ENCODE measurements around the gene GKN1.

- no peak for TF ChIP-seq CTCF (IDR thresholded peaks at IDR 0.05)
- no peak for TF ChIP-seq POLR2A (IDR thresholded peaks at IDR 0.05)
Observed at GRCh38 chr2:68951899-68952298, 22.5 kb upstream of the GKN1 start.

Measured in gastroesophageal sphincter (tissue), 3 donors.